ENCODE measurements around the gene CCDC102B.
"Not testable (repeated sequence)": the region's sequence is repeated elsewhere in the genome, so short reads cannot be mapped to it uniquely, and the experiment has no call there.

CCDC102B gene

GRCh38 chr18:68915061-68915460, 117.2 kb downstream of the CCDC102B start:
- no peak for DNase-seq

DNA sequence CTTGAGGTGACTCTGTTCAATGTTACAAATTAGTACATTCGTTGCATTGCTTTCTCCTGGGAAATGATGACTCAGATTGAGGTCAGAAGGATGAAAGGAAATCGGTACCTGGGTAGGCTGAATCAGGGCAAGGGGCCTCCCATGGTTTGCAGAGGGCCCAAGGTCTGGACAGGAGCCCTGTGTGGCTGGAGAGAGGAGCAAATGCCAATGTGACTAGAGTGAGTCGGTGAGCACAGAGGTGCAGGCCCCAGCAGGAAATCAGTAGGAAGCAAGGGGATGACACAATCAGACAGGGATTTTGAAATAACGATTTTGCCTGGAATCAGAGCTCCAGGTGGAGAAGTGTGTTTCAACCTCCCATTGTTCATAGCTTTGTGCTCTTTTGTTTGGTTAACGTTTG, 118.9 kb downstream of the CCDC102B start:
- no peak for DNase-seq

- no peak for DNase-seq
Measured at GRCh38 chr18:68918216-68918615, 120.3 kb downstream of the CCDC102B start.

DNA sequence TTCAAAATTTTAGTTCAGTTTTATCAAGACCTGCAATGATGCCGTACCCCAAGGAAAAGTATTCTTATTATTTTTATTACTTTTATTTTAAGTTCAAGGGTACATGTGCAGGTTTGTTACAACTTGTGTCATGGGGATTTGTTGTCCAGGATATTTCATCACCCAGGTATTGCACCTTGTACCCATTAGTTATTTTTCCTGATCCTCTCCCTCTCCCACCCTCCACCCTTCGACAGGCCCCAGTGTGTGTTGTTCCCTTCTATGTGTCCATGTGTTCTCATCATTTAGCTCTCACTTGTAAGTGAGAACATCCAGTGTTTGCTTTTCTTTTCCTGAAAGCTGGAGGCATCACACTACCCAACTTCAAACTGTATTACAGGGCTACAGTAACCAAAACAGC, 122.0 kb downstream of the CCDC102B start:
- no peak for DNase-seq

DNA sequence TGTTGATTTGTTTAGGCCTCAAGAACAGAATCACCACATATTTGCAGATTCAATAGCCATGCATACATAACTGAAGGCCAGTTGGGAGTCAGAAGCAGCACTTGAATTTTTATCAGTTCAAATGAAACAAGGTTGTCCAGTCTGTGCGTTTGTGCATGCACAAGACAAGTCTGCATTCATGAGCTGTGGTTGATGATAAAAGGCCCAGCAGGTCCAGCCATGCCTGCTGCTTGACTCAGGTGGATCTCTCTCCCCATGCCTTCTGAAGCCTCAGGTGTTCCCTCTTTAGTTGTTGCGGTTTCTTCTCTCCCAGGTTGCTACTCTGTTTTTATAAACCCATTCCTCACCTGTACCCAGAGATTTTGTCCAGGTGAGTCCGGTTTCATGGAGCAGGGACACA, 124.5 kb downstream of the CCDC102B start:
- no peak for DNase-seq

DNA sequence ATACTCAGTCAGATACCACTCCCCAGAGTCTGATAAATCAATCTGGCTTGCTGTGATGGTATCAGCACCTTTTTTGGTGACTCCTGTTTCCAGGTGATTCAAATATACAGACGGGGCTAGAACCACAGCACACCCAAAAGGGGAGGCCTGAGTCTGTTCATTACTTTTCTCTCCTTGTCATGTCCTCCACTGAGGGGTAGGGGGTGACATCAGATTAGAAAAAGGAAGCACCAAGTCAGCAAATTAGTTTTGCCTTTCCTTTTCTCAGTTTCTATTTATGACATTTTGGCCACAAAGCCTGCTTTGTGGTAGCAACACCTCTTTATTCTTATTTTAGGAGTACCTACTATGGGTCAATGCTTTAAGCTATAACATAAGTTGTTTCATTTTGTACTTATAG, 127.4 kb downstream of the CCDC102B start:
- DNase-seq, result no peak

GRCh38 chr18:68928762-68929675, 131.1 kb downstream of the CCDC102B start:
- no peak for DNase-seq

GRCh38 chr18:68935686-68936085, 137.8 kb downstream of the CCDC102B start:
- no peak for DNase-seq

- no peak for DNase-seq
Measured at GRCh38 chr18:68937029-68937599, 139.2 kb downstream of the CCDC102B start.

DNA sequence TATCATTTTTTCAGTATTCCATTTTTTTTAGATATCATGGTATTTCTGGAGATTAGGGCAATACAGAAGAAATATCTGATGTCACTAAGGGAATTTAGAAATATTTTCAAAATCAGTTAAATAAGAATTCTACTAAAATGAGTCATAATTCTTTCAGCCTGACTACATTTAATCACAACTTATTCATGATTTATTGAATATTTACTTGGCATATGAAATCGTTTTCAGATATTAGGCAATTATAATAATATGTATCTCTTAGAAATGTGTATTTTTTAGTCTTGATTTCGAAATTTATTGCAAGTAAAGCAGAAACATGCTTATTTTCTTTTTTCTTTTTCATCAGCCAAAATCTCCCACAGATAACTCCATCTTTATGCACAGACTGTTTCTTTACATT, 142.2 kb downstream of the CCDC102B start:
- DNase-seq, result no peak

DNA sequence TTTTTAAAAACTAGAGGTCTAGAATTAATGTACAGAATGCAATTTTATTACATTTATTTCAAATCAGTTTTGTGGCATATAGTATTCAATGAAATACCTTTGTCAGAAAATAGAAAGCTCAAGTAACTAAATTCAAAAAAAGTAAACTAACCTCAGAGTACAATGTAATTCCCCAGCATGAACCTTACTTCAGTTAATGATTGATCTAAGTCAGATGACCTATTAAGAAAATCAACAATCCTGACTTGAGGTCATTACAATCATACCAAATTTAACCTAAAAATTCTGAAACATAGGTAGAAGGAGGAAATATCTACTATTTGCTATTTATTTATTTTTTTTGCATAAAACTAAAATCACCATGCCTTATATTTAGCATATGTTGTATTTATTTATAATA, 142.9 kb downstream of the CCDC102B start:
- no peak for DNase-seq

- no peak for DNase-seq
Measured at GRCh38 chr18:68942230-68942629, 144.3 kb downstream of the CCDC102B start.

DNA sequence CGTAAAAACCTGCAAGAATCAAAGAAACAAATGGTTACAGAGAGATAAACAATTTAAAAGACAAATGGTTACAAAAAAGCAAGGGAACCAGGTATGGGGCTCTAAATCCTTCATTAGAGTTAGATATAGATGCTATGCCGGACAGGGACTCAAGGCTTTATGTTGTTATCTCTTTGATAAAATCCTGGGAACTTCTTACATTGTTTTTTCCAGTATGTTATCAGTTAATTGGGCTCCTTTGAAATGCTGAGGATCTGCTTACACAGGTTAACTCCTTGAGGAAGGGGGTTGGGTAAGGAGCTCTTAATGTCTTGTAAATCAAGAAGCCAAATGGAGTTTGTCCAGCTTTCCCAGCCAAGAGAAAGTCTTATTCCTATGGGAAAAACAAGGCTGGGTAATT, 146.0 kb downstream of the CCDC102B start:
- DNase-seq, result not testable (repeated sequence)

- no peak for DNase-seq
Measured at GRCh38 chr18:68944330-68944729, 146.4 kb downstream of the CCDC102B start.

DNA sequence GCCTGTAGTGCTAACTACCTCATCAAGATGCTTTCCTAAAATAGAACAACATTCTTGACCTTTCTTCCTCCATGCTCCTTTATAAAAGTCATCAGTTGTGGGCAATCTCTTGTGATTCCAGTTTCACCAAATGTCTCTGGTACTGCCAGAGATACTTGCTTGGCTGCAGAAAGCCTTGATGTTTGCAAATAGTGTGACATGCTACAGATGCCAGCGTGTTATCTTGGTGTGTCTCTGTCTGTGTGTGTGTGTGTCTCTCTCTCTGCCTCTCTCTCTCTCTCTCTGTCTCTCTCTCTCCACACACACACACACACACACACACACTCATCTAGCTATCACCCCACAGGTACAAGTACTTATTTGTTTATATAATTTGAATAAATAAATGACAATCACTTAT, 146.9 kb downstream of the CCDC102B start:
- DNase-seq, result no peak

- no peak for DNase-seq
Measured at GRCh38 chr18:68948622-68949021, 150.7 kb downstream of the CCDC102B start.

- no peak for DNase-seq
Measured at GRCh38 chr18:68954738-68955137, 156.9 kb downstream of the CCDC102B start.

DNA sequence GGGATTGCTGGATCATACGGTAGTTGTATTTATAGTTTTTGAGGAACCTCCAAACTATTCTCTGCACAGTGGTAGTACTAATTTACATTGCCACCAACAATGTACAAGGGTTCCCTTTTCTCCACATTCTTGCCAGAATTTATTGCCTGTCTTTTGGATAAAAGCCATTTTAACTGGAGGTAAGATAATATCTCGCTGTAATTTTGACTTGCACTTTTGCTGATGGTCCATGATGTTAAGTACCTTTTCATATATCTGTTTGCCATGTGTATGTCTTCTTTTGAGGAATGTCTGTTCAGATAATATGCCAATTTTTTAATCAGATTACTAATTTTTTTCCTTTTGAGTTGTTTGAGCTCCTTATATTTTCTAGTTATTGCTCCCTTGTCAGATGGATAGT, 158.8 kb downstream of the CCDC102B start:
- no peak for DNase-seq

DNA sequence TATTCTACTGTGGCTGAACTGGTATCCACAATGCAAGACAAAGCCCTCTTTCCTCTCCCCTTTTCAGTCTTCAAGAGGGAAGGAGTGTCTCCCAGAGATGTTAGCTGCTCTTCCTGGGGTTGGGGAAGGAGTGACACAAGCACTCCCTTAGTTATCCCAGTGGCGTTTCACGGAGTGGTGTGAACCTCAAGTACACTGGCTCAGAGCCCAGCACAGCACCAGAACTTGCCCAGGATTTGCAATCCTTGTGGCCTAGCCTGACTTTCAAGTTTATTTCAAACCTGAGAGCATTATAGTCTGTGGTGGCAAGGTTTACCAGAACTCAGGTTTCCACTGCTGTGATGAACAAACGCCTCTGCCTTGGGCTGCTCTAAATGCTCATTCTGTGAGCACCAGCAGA, 162.5 kb downstream of the CCDC102B start:
- DNase-seq, result no peak

GRCh38 chr18:68962623-68963022, 164.7 kb downstream of the CCDC102B start:
- DNase-seq, result no peak

- no peak for DNase-seq
Measured at GRCh38 chr18:68965817-68966216, 167.9 kb downstream of the CCDC102B start.

DNA sequence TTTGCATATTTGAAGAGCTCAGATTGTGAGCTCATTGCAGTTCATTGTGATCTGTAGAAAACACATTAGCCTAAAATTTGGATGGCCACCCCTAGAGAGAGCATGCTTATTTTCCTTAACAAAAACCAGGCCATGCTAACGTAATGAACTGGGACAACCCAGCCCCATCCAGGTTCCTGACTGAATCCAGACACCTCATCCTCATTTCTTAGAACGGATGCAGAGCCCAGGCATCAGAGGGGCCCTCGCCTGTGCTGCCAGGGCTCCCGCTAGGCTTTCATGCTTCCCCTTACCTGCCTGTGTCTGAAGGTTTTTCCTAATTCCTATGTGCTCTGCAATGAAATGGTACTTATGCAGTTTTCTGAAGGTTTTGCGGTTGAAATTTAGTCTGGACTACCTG, 171.1 kb downstream of the CCDC102B start:
- DNase-seq, result no peak

DNA sequence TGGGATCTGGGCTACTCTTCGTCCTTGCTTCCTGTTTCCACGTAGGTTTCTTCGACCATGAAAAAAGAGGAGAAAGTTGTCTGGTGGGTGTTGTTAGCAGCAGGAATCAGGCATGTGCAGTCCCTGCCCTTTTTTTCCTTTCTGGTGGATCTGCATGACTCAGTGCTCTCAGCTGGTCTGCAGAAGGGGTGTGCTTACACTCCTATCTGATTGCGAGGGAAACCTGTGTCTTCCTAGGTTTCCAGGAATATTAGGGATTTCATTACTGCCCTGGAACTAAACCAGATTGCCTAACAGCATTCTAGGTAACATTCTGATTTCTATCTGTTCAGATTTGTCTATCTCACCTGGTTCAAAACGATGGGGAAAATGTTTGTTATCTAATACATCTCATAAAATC, 174.3 kb downstream of the CCDC102B start:
- DNase-seq, result no peak

DNA sequence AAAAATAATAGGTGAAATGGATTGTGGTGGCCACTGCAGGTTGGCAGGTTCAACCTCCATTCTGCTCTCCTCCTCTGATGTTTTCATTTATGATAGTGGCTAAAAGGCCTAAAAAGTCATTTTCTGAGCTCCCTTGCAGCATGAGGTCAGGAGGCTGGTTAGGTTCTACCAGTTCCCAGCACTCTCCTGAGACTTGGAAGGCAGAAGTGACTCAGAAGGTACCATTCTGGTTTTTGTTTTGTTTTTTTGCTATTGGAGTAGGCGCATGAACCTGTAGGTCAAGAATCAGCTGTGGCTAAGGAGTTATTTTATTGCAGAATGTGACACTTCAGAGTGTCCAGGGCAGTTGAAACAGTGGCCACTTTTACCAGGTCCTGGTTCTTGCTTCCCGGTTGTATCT, 181.9 kb downstream of the CCDC102B start:
- DNase-seq, result no peak

GRCh38 chr18:68983126-68983525, 185.2 kb downstream of the CCDC102B start:
- DNase-seq, result no peak
